Stimulated activated naive CD8-positive, alpha-beta T cell treated with anti-CD3 and anti-CD28 coated beads, Interleukin-15, amount 100 ng/mL, for 72 hours (primary cell): ENCODE data around the gene PKP4.

Experiments
- ATAC-seq: fragments of 150-1000 bp; cut with Tn5 transposase; 2 replicates; pipeline ENCODE4 v1.10.0; 2021; ENCODE audit warnings: mild to moderate bottlenecking, moderate library complexity
- DNase-seq, 2 donors: peaks; one replicate each; pipeline ENCODE4 v3.0.0; 2021 to 2022
- H3K27ac Mint-ChIP-seq, 2 donors: one replicate each; pipeline ENCODE4 v1.8.0; 2022; ENCODE audit warnings: mild to moderate bottlenecking in 2 of 2, mixed read lengths in 2 of 2, moderate library complexity in 2 of 2
- H3K27me3 Mint-ChIP-seq: one replicate; pipeline ENCODE4 v1.8.0; 2022; ENCODE audit warnings: mixed read lengths
- H3K4me1 Mint-ChIP-seq: one replicate; pipeline ENCODE4 v1.8.0; 2022; ENCODE audit warnings: mild to moderate bottlenecking, mixed read lengths
- H3K4me3 Mint-ChIP-seq, 2 donors: one replicate each; pipeline ENCODE4 v1.8.0; 2022; ENCODE audit warnings: mild to moderate bottlenecking in 2 of 2, mixed read lengths in 2 of 2, moderate library complexity in 1 of 2
- H3K9me3 Mint-ChIP-seq, 2 donors: one replicate each; pipeline ENCODE4 v1.8.0; 2022; ENCODE audit warnings: mixed read lengths in 2 of 2

The PKP4 gene

DNA sequence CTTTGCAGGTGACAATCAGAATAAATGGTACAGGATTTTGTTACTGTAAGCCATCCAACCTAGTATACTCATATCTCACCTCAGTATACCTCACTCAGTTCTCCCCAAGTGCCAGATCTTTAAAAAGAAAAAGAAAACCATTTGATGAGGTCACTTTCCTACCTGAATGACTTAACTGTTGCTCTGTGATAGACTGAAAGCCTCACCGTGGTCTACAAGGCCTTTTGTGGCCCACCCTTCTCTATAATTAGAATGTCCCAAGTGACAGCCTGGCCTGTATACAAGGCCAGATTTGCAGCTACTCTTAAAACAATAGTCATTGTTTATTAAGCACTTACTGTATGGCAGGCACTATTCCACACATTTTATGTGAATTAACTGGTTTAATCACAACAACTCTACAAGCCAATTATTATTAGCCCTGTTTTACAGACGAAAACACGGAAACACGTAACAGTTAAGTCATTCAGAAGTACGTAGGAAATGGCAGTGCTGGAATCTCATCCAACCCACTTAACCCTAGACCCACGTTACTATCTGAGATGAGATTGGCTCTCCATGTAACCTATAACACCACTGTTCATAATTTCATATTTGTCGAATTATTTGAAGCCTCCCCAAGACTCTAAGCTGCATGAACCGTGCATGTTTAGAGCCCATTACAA, 28.3 kb downstream of the PKP4 start:
- Mint-ChIP-seq H3K4me1 (peaks cover 16% of the 10 kb centered on the region), H3K27ac (no peak overlapping the region), H3K27me3 (no peaks in the 10 kb centered on the region), H3K9me3 (no peaks in the 10 kb centered on the region), H3K4me3 (no peak overlapping the region)
- DNase-seq = peak in 1 of 2 donors; percentile 22
- peak; percentile 97 for ATAC-seq

DNA sequence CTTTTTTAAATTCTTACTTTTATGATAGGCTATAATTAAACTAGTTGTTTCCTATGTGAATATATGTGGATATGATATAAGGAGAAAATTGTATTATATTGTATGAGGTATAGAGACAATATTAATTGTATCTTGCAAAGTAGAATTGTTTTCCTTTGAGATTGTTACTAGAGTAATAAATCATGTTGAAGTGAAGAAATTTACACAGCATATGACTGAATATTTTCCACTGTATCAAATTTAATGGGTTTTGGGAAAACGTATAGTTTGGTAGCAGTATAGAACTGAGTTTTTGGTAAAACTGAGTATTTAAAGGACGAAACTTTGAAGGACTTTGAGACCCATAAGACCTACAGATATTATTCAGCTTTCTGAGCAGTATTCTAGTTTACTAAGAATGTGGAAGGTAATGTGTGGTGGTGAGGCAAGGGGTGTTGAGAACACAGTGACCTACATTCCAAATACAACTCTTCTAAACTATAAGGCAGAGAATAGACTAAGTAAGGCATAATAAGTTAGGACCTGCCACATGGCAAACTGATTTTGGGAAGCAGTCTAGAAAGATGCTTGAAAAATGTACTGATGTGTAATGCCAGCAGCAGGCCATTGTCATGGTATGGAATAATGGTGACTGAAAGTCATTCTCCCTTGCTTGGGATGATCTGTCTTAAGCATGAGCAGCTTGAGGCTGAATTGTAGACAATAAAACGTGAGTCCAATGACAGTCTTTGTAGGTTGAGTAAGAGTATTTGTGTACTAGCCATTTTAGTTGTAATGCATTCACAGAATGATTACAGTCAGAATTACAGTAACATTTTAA, 29.6 kb downstream of the PKP4 start:
- Mint-ChIP-seq H3K9me3 (no peaks in the 10 kb centered on the region), H3K27me3 (no peaks in the 10 kb centered on the region), H3K4me1 (peaks cover 16% of the 10 kb centered on the region), H3K4me3 (no peak overlapping the region), H3K27ac (no peak overlapping the region)
- ATAC-seq = no peak
- DNase-seq = no peak

DNA sequence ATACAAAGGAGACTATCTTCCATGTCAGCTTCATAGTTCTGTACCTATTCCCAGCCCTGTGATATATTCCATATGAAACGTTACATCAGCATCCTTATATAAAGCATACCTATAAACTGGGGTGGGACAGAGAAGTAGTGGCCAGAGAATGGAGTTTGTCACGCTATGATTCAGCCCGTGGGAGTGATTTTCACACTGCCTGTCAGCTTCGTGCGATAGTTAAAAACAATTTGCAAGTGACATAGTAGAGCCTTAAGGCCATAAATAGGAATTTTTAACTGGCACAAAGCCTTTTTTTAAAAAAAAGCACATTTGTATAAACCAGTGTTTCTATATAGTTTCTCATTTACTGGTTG, 30.2 kb downstream of the PKP4 start:
- no peak for ATAC-seq
- Mint-ChIP-seq H3K4me3 (no peak overlapping the region), H3K27ac (no peak overlapping the region)

DNA sequence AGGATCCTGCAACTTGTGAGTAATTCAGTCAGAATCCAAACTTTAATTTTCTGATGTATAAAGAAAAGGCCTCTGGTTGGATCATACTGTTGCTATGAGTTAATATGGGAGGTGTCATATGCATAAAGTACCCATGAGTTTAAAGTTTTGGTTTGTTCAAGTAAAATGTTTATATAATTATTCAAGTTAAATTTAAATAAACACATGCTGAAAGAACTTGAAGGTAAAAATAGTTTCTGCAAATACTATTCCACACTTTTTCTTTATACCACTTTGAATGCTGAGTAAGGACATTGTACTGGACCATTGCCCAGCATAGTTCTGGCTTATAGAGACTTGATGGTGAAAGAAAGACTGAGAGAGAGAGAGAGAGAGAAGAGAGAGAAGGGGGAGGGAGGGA, 30.7 kb downstream of the PKP4 start:
- H3K4me1 Mint-ChIP-seq = peaks cover 16% of the 10 kb centered on the region

More for the DNA sequence above, 30.2 kb downstream of the PKP4 start:
- Mint-ChIP-seq H3K4me1 (peaks cover 16% of the 10 kb centered on the region), H3K9me3 (no peaks in the 10 kb centered on the region), H3K27me3 (no peaks in the 10 kb centered on the region)
- no peak for DNase-seq

DNA sequence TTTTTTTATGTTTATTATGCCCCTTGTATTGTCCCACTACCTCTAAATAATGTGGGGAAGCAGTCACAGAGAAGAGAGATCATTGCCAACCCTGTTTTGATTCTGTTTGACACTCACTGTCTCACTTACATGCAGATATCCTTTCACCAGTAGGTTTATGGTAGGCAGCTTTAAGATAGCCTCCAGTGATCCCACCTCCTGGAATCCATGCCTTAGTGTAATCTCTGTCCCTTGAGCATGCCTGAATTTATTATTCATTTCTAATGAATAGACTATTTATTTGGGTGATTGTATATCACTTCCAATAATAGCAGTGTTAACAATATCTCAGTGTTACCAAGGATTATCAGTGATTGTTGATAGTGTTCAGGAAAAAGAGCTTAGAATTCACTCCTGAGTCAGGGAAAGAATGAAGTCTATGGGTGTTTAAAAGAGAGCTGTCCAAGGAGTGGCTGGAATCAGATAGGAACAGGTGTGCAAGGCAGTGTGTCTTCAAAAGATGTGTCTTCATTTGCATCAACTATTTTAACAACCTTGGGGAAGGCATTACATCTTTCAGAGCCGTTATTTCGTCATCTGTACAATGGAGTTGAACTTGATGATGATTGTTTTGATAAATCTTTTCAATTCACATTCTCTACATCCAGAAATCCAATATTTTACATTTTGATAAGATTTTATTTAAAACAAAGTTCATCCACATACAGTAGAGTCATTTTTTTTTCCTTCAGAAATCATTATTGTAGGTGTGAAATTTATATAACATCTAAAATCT, 31.9 kb downstream of the PKP4 start:
- no peaks in the 10 kb centered on the region for H3K27me3 Mint-ChIP-seq
- H3K4me3 Mint-ChIP-seq = no peak overlapping the region
- ATAC-seq (no peak), DNase-seq (no peak)
- no peak overlapping the region for H3K27ac Mint-ChIP-seq
- no peaks in the 10 kb centered on the region for H3K9me3 Mint-ChIP-seq
- H3K4me1 Mint-ChIP-seq = peaks cover 16% of the 10 kb centered on the region

More for the DNA sequence above, 30.7 kb downstream of the PKP4 start:
- DNase-seq (no peak), ATAC-seq (no peak)
- Mint-ChIP-seq H3K4me3 (no peak overlapping the region), H3K27ac (no peak overlapping the region), H3K27me3 (no peaks in the 10 kb centered on the region), H3K9me3 (no peaks in the 10 kb centered on the region)

DNA sequence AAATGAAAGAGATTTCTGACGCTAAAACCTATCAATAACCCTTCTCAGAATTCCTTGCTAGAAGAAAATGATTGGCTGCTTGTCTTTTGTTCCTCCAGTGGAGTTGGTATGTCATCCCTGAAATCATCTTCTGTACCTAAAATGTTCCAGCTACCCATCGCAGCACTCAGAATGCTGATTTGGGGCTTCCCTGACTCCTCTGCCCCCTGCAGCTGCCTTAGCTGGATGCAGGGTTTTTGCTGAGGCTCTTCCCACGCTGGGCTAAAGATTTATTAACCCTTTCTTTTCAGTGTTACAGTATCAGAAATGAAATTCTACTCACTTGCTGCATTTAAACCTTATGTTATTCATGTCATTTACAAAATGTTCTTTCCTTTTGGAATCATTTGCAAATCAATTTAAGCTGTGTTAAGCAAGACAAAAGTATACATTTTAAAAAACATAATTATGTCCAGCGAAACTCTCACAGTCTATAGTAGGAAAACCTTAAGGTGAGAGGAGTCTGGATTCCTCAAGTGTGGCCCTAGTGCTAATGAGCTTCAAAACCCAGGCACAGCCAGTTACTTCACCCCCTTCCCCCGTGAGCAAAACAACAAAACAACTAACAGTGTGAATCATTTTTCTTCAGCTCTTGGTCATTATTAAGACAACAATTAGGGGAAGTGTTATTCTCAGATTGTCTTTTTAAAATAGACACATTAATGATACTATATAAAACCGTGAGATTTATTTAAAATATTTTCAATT, 32.8 kb downstream of the PKP4 start:
- H3K27ac Mint-ChIP-seq = no peak overlapping the region
- no peaks in the 10 kb centered on the region for H3K9me3 Mint-ChIP-seq
- peaks cover 14% of the 10 kb centered on the region for H3K4me1 Mint-ChIP-seq
- ATAC-seq (no peak), DNase-seq (no peak)
- no peak overlapping the region for H3K4me3 Mint-ChIP-seq
- H3K27me3 Mint-ChIP-seq = no peaks in the 10 kb centered on the region

DNA sequence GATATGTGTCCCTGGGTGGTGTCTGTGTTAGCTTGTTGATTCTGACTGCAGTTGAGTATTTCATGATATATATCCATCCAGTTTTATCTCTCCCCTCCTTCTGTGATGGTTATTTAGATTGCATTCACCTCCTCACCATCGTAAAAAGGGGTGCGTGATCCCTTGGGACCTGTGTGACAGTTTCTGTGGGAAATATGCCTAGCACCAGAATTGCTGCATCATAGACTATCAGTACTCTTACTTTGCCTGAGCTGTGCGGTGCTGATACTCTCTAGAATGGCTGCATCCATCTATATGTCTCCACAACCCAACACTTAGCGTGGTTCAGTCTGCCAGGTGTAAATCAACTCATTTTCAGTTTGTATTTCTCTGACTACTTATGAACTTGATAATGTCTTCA, 34.3 kb downstream of the PKP4 start:
- Mint-ChIP-seq H3K27ac (no peak overlapping the region), H3K4me3 (no peak overlapping the region), H3K27me3 (no peaks in the 10 kb centered on the region), H3K4me1 (peaks cover 8% of the 10 kb centered on the region), H3K9me3 (no peaks in the 10 kb centered on the region)
- DNase-seq (no peak), ATAC-seq (no peak)

DNA sequence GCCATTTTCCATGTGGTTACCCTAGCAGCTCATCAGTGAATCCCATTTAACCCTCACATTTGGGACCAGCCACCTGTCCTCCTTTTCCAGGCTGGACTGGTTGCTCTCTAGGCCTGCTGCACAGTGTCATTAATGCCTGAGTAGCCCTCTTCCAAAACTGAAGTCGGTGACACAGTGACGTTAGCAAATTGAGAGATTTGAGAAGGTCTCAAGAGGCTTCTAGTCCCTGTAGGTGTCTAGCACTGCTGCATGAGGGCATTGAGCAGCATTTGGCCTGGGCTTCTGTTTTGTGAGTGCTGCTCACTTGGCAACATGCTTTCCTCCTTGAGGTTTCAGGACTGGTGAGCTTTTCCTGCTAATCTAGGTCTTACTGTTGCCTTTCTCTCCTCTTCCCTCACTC, 36.7 kb downstream of the PKP4 start:
- no peaks in the 10 kb centered on the region for H3K9me3 Mint-ChIP-seq
- H3K27me3 Mint-ChIP-seq = no peaks in the 10 kb centered on the region

DNA sequence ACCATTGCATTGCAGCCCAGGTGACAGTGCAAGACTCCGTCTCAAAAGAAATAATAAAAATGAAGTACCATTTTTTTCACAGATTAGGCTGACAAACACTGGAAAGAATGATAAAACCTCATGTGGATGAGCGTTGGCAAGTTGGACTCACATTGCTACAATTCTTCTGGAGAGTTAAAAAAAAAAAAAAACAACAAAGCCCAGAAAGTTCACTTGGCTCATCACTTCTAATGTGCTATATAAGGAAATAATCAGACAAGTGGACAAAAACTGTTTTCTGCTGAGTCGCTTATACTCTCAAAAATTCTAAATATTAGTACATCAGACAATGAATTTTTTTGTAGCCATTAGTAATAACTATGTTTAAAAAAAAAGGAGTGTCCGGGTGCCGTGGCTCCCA, 38.4 kb downstream of the PKP4 start:
- DNase-seq = no peak
- Mint-ChIP-seq H3K9me3 (no peaks in the 10 kb centered on the region), H3K27ac (no peak overlapping the region), H3K4me1 (peaks cover 5% of the 10 kb centered on the region), H3K4me3 (no peak overlapping the region), H3K27me3 (no peaks in the 10 kb centered on the region)
- ATAC-seq = no peak

More for the DNA sequence above, 36.7 kb downstream of the PKP4 start:
- Mint-ChIP-seq H3K4me3 (no peak overlapping the region), H3K4me1 (peaks cover 5% of the 10 kb centered on the region), H3K27ac (peak overlapping the region in 1 of 2 donors; percentile 42)
- ATAC-seq = no peak
- DNase-seq = no peak

DNA sequence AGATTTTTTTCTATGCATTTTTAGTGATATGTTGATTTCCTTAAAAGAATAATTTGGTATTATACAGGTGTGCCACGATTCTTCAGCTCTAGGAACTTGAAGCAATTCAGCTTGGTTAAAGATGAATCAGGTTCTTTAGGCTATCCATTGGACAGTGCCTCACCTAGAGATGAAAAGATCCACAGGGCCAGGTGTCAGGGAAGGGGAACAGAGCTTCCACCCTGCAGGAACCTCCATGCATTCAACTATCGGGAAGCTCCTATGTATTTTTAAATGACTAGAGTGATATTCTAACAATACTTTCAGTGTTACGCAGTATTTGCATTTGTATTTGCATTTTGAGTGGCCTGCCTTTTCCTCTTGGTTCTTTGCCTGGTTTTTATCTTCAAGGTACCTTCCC, 40.2 kb downstream of the PKP4 start:
- Mint-ChIP-seq H3K27ac (no peak overlapping the region), H3K4me1 (peaks cover 5% of the 10 kb centered on the region)
- no peak for ATAC-seq

DNA sequence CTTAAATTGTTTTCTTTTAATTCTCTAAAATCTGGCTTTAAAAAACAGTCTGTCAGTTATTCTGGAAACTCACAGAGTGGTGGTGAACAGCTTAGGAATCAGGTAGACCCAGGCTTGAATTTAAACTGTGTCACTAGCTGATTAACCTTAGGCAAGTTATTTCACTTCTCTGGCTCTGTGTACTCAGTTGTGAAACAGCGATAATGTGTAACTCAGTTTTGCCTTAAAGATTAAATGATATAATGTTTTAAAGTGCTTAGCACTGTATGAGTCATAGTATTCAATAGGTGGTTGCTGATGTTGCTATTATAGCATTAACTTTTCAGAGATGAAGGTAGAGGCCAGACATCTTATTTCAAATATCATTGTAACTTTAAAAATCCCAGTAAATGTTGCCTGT, 40.7 kb downstream of the PKP4 start:
- Mint-ChIP-seq H3K9me3 (no peaks in the 10 kb centered on the region), H3K27me3 (no peaks in the 10 kb centered on the region), H3K4me3 (no peak overlapping the region), H3K27ac (peak overlapping the region in 1 of 2 donors; percentile 73), H3K4me1 (peaks cover 5% of the 10 kb centered on the region)
- ATAC-seq (no peak), DNase-seq (no peak)

More for the DNA sequence above, 40.2 kb downstream of the PKP4 start:
- Mint-ChIP-seq H3K9me3 (no peaks in the 10 kb centered on the region), H3K27me3 (no peaks in the 10 kb centered on the region), H3K4me3 (no peak overlapping the region)
- DNase-seq = no peak

DNA sequence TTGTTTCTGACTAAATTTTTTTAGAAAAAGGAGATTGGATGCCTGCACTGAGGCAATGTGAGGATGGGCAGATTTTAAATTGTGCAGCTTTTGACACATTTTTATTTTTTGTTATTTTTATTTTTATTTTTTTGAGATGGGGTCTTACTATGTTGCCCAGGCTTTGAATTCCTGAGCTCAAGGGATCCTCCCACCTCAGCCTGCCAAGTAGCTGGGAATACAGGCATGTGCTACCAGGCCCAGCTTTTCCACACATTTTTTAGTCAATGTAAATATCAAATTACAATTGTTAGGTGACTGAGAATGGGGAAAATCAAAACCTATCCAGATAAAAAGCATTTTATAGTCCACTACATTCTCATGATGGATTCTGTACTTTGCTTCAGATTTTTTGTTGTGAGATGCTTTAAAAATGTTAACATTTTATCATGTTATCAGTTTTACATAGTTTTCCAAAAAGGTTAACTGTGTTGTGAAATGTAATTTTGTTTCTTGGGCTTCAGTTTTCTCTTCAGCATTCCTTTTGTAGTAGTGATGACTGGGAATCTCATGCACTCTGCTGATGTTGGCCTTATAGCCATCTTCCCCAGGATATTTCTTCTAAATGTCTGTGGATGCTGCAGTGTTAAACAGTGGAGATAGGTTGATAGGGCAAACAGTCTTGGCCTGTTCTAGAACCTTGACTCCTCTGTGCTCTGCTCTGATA, 41.4 kb downstream of the PKP4 start:
- Mint-ChIP-seq H3K9me3 (no peaks in the 10 kb centered on the region), H3K27me3 (no peaks in the 10 kb centered on the region), H3K27ac (no peak overlapping the region), H3K4me1 (peaks cover 5% of the 10 kb centered on the region), H3K4me3 (no peak overlapping the region)
- ATAC-seq (no peak), DNase-seq (no peak)

DNA sequence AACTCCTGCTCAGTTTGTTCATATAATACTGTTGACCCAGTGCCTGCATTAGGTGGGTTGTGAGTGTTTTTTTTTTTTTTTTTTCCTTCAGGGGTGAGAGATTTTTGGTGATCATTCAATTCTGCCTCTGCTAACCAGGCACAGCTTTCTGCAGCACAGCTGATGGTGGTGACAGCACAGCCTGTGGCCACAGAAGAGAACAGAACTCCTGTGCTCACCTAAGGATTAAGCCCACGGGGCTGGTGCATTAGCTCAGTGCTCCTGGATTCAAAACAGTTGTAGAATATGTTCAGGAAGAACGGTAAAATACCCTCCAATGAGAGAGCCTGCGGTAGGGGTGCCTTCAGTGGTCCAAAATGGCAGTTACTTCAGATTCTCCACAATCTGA, 42.0 kb downstream of the PKP4 start:
- no peaks in the 10 kb centered on the region for H3K27me3 Mint-ChIP-seq
- ATAC-seq = no peak
- DNase-seq = no peak
- no peak overlapping the region for H3K4me3 Mint-ChIP-seq
- H3K9me3 Mint-ChIP-seq = no peaks in the 10 kb centered on the region
- H3K4me1 Mint-ChIP-seq = peaks cover 5% of the 10 kb centered on the region
- H3K27ac Mint-ChIP-seq = no peak overlapping the region

DNA sequence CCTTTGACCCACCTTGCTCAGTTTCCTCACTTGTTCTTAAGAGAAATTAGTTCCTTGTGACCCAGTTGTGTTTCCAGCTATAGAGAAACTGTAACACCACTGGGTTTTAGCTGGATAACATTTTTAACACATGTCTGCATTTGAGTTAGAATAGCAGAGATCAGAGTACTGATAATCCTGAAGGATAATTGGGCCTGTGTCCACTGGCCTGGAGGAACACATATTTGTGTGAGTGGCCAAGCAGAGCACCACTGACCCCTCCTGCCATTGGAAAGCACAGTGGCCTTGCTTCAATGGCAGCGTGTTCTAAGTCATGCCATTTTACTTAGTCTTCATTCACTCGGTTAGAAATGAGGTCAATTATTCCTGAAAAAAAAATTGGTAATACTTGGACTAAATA, 42.6 kb downstream of the PKP4 start:
- H3K4me1 Mint-ChIP-seq = peaks cover 5% of the 10 kb centered on the region
- no peaks in the 10 kb centered on the region for H3K9me3 Mint-ChIP-seq
- H3K27ac Mint-ChIP-seq = peak overlapping the region in 1 of 2 donors; percentile 36
- H3K27me3 Mint-ChIP-seq = no peaks in the 10 kb centered on the region
- DNase-seq (no peak), ATAC-seq (no peak)
- no peak overlapping the region for H3K4me3 Mint-ChIP-seq

DNA sequence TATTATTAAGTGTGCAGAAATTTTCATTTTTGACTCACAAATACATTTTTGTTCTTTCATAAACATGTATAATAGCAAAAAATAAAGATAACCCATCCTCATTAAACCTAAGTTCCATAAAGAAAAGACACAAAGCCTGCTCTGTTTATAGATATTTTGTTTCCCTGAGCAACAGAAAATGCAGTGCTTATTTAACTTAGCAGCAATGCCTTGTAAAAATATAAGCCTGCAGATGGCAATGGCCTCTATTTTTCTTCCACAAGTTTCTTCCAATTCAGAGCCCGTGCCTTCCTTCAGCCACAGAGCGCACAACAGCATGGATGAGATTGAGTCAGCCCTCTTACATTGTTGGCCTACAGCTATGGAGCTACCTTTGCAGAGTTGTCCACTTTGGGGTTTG, 43.6 kb downstream of the PKP4 start:
- Mint-ChIP-seq H3K9me3 (no peaks in the 10 kb centered on the region), H3K27ac (no peak overlapping the region), H3K4me1 (peaks cover 7% of the 10 kb centered on the region), H3K27me3 (no peaks in the 10 kb centered on the region), H3K4me3 (no peak overlapping the region)
- ATAC-seq (no peak), DNase-seq (no peak)
